Measurements from ENCODE around the gene RHBG.

DNA sequence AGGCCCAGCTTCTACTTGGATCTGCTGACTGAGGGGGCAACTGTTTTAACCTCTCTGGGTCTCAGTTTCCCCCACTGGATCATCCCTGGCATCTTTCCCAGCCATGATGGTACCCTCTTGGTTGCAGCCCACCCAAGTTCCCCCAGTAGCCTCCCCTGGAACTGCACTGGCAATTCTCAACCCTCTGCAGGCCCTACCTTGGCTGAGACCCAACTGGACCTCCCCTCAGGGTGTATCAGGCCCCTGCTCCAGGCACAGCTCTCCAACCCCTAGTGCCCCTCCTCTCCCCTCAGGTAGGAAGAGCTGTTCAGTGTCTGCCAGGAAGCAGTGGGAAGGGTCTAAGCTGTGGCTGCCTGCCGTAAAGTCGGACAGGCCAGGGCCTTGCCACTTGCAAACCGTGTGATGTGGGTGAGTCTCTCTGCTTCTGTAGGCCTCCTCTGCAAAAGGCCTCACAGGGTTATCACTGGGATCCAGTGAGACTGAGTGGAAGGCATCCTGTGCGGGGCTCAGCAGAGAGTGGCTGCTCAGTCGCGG is 32.1 kb downstream of the RHBG start:
- no peak for TF ChIP-seq POLR2A (IDR thresholded peaks at IDR 0.05; ENCODE audit: extremely low read depth, insufficient read length)
- TF ChIP-seq, protein P1, sequence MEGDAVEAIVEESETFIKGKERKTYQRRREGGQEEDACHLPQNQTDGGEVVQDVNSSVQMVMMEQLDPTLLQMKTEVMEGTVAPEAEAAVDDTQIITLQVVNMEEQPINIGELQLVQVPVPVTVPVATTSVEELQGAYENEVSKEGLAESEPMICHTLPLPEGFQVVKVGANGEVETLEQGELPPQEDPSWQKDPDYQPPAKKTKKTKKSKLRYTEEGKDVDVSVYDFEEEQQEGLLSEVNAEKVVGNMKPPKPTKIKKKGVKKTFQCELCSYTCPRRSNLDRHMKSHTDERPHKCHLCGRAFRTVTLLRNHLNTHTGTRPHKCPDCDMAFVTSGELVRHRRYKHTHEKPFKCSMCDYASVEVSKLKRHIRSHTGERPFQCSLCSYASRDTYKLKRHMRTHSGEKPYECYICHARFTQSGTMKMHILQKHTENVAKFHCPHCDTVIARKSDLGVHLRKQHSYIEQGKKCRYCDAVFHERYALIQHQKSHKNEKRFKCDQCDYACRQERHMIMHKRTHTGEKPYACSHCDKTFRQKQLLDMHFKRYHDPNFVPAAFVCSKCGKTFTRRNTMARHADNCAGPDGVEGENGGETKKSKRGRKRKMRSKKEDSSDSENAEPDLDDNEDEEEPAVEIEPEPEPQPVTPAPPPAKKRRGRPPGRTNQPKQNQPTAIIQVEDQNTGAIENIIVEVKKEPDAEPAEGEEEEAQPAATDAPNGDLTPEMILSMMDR (IDR thresholded peaks at IDR 0.05; ENCODE audit: low read depth, low read length): no peak
- TF ChIP-seq, protein P2, sequence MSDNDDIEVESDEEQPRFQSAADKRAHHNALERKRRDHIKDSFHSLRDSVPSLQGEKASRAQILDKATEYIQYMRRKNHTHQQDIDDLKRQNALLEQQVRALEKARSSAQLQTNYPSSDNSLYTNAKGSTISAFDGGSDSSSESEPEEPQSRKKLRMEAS (IDR thresholded peaks at IDR 0.05; ENCODE audit: low read depth, low read length): no peak

Data from NB4 (cell line).